NCI-H1930 (cell line): ENCODE data around the gene ACACA.
"Not testable (repeated sequence)": the region's sequence is repeated elsewhere in the genome, so short reads cannot be mapped to it uniquely, and the experiment has no call there.

Experiments used
- DNase-seq, 2 experiments: peaks; one replicate each; lab custom pipeline; 2025; lab: John Stamatoyannopoulos, UW

Gene ACACA

GRCh38 chr17:37393352-37393751, 13.3 kb downstream of the ACACA start:
- DNase-seq = no peak

- DNase-seq = no peak
Measured at GRCh38 chr17:37392024-37392590, 14.5 kb downstream of the ACACA start.

- DNase-seq = no peak
Measured at GRCh38 chr17:37391146-37391545, 15.5 kb downstream of the ACACA start.

GRCh38 chr17:37389160-37389559, 17.5 kb downstream of the ACACA start:
- DNase-seq = no peak

GRCh38 chr17:37388266-37388665, 18.4 kb downstream of the ACACA start:
- DNase-seq = no peak

- no peak for DNase-seq
Measured at GRCh38 chr17:37386462-37386861, 20.2 kb downstream of the ACACA start.

GRCh38 chr17:37385474-37385990, 21.1 kb downstream of the ACACA start:
- no peak for DNase-seq

- DNase-seq = no peak
Measured at GRCh38 chr17:37384560-37385149, 22.0 kb downstream of the ACACA start.

- DNase-seq = no peak
Measured at GRCh38 chr17:37382056-37382455, 24.6 kb downstream of the ACACA start.

- no peak for DNase-seq
Measured at GRCh38 chr17:37375706-37376105, 30.9 kb downstream of the ACACA start, which contains the start of gene C17orf78. Gene C17orf78 (plus strand): TSS chr17:37375985. CDS start chr17:37376093, 108 bp downstream.

GRCh38 chr17:37373530-37374159, 33.0 kb downstream of the ACACA start:
- DNase-seq = peak; percentile 71 to 78

- DNase-seq = no peak
Measured at GRCh38 chr17:37368577-37368976, 38.1 kb downstream of the ACACA start.

- DNase-seq = no peak
Measured at GRCh38 chr17:37365589-37365988, 41.0 kb downstream of the ACACA start.

GRCh38 chr17:37361543-37361942, 45.1 kb downstream of the ACACA start:
- no peak for DNase-seq

- DNase-seq = no peak
Measured at GRCh38 chr17:37360632-37361031, 46.0 kb downstream of the ACACA start.

- no peak for DNase-seq
Measured at GRCh38 chr17:37359682-37360188, 46.9 kb downstream of the ACACA start.

GRCh38 chr17:37358830-37359681, 47.6 kb downstream of the ACACA start:
- DNase-seq = peak; percentile 90 to 91

- DNase-seq = peak; percentile 19 to 36
Measured at GRCh38 chr17:37358098-37358829, 48.4 kb downstream of the ACACA start.

GRCh38 chr17:37356796-37357569, 49.7 kb downstream of the ACACA start:
- not testable (repeated sequence) for DNase-seq

GRCh38 chr17:37346863-37347402, 59.7 kb downstream of the ACACA start:
- not testable (repeated sequence) for DNase-seq
